ENCODE data around the gene PNISR. TPM values are rescaled to one million over a fixed set of nuclear protein-coding genes. Genes with fewer than 3 reads are reported as not detected.
A peak's percentile ranks its signal among the peaks of the same experiment; 100 is the strongest.

Gene PNISR
- total and polyA plus RNA-seq, 7 donors: 16.2 to 51.1 (median 32.1) TPM

DNA sequence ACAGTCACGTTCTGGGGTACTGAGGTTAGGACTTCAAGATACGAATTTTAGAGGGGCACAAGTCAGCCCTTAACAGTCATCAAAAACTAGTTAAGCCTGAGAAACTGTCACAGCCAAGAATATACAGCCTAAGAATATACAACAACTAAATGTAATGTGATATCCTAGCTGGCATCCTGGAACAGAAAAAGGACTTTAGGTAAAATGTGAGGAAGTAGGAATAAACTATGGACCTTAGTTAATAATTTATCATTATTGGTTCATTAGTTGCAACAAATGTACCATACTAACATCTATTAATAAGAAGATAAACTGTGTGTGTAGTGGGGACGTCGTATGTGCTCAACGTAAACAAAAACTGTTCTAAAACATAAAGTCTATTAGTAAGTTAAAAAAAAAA is 1.1 kb downstream of the PNISR start:
- 27 to 53% (median 43%) methylated on average over 5 of the region's 5 CpGs for WGBS, 3 donors
- TF ChIP-seq, protein P1, sequence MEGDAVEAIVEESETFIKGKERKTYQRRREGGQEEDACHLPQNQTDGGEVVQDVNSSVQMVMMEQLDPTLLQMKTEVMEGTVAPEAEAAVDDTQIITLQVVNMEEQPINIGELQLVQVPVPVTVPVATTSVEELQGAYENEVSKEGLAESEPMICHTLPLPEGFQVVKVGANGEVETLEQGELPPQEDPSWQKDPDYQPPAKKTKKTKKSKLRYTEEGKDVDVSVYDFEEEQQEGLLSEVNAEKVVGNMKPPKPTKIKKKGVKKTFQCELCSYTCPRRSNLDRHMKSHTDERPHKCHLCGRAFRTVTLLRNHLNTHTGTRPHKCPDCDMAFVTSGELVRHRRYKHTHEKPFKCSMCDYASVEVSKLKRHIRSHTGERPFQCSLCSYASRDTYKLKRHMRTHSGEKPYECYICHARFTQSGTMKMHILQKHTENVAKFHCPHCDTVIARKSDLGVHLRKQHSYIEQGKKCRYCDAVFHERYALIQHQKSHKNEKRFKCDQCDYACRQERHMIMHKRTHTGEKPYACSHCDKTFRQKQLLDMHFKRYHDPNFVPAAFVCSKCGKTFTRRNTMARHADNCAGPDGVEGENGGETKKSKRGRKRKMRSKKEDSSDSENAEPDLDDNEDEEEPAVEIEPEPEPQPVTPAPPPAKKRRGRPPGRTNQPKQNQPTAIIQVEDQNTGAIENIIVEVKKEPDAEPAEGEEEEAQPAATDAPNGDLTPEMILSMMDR (IDR thresholded peaks at IDR 0.05): no peak
- no peaks in the 10 kb centered on the region for H3K27me3 ChIP-seq (ENCODE audit: insufficient read depth in 3 of 3, low read length in 2 of 3)
- peaks cover 0 to 16% of the 10 kb centered on the region in 2 donors for H3K36me3 ChIP-seq (ENCODE audit: insufficient read depth in 1 of 2, low read depth in 1 of 2)
- DNase-seq: no peak
- no peaks in the 10 kb centered on the region for H3K9me3 ChIP-seq
- H3K4me1 ChIP-seq: peaks cover 63% of the 10 kb centered on the region
- H3K4me3 ChIP-seq: peak overlapping the region; percentile 96
- no peak for ATAC-seq
- intact Hi-C loops (cut with DNase I): loop anchor here in 1 of 2 donors (10.0 kb wide), 1 partner anchor 1041 kb away; the partner anchor contains the start of gene SIM1
- H3K27ac ChIP-seq: peak overlapping the region; percentile 99

DNA sequence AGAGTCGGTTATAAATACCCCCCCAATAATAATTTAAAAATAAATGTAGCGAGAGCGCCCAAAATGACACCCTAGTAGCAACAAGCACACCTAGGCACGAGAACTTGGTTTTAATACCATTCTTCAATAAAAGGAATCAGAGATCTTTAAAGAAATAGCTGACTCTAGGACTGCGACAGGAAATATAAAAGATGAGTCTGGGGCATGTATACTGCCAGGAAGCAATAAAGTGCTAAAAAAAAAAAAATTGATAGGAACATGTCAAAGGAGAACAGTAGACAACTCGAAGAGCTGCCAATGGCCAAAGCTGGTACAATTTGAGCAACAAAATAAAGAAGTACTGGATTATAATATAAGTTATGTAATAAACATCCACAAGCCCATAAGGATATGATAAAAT is 2.2 kb downstream of the PNISR start:
- Histone ChIP-seq H3K4me3 (peak overlapping the region; percentile 96), H3K27me3 (ENCODE audit: insufficient read depth in 3 of 3, low read length in 2 of 3) (no peaks in the 10 kb centered on the region), H3K36me3 (ENCODE audit: insufficient read depth in 1 of 2, low read depth in 1 of 2) (peaks cover 0 to 12% of the 10 kb centered on the region in 2 donors), H3K4me1 (peaks cover 67% of the 10 kb centered on the region), H3K27ac (no peak overlapping the region), H3K9me3 (no peaks in the 10 kb centered on the region)
- WGBS, 3 donors: 48 to 78% (median 61%) methylated on average over 6 of the region's 6 CpGs
- TF ChIP-seq, protein P1 (IDR thresholded peaks at IDR 0.05): no peak
- intact Hi-C loops (cut with DNase I): loop anchor here in 1 of 2 donors (10.0 kb wide), 1 partner anchor 1042 kb away; the partner anchor contains the start of gene SIM1
- ATAC-seq (no peak), DNase-seq (no peak)

DNA sequence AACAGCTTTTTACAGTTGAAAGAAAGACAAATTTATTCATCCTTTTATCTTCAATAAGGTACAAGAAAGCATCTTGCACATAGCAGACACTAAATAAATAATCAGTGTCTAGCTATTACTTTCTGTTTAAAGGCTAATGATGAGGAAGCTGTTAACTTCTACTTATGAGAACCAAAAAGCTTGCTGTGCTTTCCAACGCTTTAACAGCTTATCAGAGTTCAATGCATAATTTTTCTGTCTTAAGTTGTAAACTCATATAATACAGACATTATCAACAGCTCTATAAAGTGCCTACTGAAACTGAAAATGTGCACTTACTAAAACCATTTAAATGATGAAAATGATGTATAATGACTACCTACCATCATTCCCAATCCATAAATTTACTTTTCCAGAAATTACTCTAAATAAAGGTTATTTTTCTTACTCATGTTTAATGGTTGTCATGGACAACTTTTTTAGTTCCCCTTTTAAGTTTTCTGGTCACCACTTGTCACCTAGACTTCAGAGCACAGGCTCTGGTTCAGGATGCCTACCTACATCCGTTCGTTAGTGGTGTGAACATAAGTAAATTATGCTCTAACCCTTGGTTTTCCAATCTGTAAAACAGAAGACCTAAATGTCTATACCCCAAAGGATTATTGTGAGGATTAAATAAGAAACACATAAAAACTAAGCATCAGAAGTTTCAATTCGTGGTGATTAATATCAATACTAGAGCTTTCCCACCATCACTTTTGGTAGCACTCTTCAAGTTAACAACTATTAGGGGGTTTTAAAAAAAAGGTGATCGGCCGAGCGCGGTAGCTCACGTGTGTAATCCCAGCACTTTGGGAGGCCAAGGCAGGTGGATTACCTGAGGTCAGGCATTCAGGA is 8.0 kb downstream of the PNISR start:
- TF ChIP-seq, protein P1 (IDR thresholded peaks at IDR 0.05): no peak
- Histone ChIP-seq H3K27ac (no peak overlapping the region), H3K36me3 (ENCODE audit: insufficient read depth in 1 of 2, low read depth in 1 of 2) (peaks cover 0 to 17% of the 10 kb centered on the region in 2 donors), H3K27me3 (ENCODE audit: insufficient read depth in 3 of 3, low read length in 2 of 3) (no peaks in the 10 kb centered on the region), H3K4me3 (no peak overlapping the region), H3K9me3 (no peaks in the 10 kb centered on the region), H3K4me1 (peaks cover 61% of the 10 kb centered on the region)
- 74 to 86% (median 80%) methylated on average over 9 of the region's 9 CpGs for WGBS, 3 donors
- intact Hi-C loops (cut with DNase I): no loop called here
- no peak for DNase-seq
- ATAC-seq: no peak

DNA sequence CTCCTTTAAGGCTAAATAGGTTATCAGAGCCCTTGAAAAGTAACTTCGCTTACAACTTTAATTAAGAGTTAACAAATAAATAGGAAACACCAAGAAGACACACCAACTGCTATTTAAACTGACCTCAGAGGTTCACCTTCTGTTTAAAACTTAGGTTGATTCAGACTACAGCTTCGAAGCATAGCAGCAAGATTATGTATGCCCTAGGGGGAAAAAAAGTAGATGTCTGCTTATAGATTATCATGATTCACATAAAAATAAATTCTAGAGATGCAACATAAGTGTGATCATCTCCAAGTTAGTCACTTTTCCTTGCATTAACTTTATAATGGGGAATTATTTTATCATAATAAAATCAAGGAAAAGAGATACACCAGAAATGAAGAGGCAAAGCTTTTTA is 8.9 kb downstream of the PNISR start:
- Histone ChIP-seq H3K27me3 (ENCODE audit: insufficient read depth in 3 of 3, low read length in 2 of 3) (no peaks in the 10 kb centered on the region), H3K4me1 (peaks cover 52% of the 10 kb centered on the region)

More for the DNA sequence above, 8.9 kb downstream of the PNISR start:
- Histone ChIP-seq H3K9me3 (no peaks in the 10 kb centered on the region), H3K4me3 (no peak overlapping the region), H3K36me3 (ENCODE audit: insufficient read depth in 1 of 2, low read depth in 1 of 2) (peaks cover 0 to 19% of the 10 kb centered on the region in 2 donors), H3K27ac (no peak overlapping the region)
- DNase-seq: no peak
- WGBS, 3 donors: 78 to 81% (median 80%) methylated on average over 2 of the region's 2 CpGs
- ATAC-seq: no peak
- intact Hi-C loops (cut with DNase I): no loop called here
- TF ChIP-seq, protein P1 (IDR thresholded peaks at IDR 0.05): no peak
